ENCODE measurements around the gene TPPP.

GRCh38 chr5:657570-657969, 35.6 kb downstream of the TPPP start:
- no peak for TF ChIP-seq CTCF (IDR thresholded peaks at IDR 0.05)
- no peak for TF ChIP-seq POLR2A (IDR thresholded peaks at IDR 0.05)
